Pons (tissue), 1 donor: ENCODE measurements around the gene IGFLR1.

Experiments used
- DNase-seq: peaks from one replicate; pipeline ENCODE4 v3.0.0-alpha.2; 2016; ENCODE audit warnings: low spot score

The IGFLR1 gene

GRCh38 chr19:35723671-35724070, 18.6 kb downstream of the IGFLR1 start:
- no peak for DNase-seq

- DNase-seq = no peak
Measured at GRCh38 chr19:35722897-35723296, 19.4 kb downstream of the IGFLR1 start.

- no peak for DNase-seq
Measured at GRCh38 chr19:35722461-35722860, 19.8 kb downstream of the IGFLR1 start.

DNA sequence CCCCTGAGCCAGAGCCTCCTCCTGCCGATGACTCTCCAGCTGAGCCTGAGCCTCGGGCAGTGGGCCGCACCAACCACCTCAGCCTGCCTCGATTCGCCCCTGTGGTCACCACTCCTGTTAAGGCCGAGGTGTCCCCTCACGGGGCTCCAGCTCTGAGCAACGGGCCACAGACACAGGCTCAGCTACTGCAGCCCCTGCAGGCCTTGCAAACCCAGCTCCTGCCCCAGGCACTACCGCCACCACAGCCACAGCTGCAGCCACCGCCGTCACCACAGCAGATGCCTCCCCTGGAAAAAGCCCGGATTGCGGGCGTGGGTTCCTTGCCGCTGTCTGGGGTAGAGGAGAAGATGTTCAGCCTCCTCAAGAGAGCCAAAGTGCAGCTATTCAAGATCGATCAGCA, 20.9 kb downstream of the IGFLR1 start:
- DNase-seq = no peak

- DNase-seq = no peak
Measured at GRCh38 chr19:35720648-35721047, 21.6 kb downstream of the IGFLR1 start.

DNA sequence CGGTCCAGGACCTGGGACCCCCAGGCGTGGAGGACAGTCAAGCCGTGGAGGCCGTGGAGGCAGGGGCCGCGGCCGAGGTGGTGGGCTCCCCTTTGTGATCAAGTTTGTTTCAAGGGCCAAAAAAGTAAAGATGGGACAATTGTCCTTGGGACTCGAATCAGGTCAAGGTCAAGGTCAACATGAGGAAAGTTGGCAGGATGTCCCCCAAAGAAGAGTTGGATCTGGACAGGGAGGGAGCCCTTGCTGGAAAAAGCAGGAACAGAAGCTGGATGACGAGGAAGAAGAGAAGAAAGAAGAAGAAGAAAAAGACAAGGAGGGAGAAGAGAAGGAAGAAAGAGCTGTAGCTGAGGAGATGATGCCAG, 22.1 kb downstream of the IGFLR1 start:
- no peak for DNase-seq

- DNase-seq = no peak
Measured at GRCh38 chr19:35719402-35720162, 22.7 kb downstream of the IGFLR1 start.

DNA sequence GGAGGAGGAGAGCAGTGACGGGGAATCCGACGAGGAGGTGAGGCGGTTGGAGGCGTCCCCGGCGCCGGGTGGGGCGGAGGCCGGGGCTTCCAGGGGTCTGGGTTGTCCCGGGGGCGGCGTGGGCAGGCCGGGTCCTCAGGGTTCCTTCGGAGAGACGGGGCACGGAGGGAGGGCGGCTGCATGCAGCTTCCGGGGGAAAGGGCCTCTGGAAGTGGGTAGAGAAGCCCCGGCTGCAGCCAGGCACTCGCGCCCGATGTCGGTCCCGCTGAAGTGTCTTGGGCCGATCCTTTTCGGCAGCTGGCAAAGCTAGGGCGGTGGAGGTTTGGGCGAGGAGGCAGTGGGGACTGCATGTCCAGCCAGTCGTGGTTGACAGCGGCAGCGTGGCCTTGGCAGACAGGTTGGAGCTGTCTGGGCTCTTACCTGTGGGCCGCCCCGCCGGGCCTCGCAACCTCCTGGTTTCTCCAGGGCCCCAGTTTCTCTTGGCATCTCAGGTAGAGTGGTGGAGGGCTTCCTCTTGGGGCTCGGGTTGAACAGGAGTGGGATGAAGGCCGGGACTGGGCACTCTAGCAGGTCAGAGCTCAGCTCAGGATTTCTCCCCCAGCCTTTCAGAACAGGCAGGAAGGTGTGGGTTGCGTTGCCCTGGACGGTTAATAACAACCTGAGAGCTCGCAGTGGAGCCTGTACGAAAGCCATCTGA, 23.8 kb downstream of the IGFLR1 start:
- DNase-seq = no peak

- no peak for DNase-seq
Measured at GRCh38 chr19:35717665-35718344, 24.4 kb downstream of the IGFLR1 start, which contains the start of gene KMT2B. TSS of gene KMT2B (plus strand) at chr19:35718003. CDS start at chr19:35718019, 16 bp downstream.

- peak; percentile 94 for DNase-seq
Measured at GRCh38 chr19:35716801-35717664, 25.2 kb downstream of the IGFLR1 start.

- no peak for DNase-seq
Measured at GRCh38 chr19:35715981-35716800, 26.1 kb downstream of the IGFLR1 start.

DNA sequence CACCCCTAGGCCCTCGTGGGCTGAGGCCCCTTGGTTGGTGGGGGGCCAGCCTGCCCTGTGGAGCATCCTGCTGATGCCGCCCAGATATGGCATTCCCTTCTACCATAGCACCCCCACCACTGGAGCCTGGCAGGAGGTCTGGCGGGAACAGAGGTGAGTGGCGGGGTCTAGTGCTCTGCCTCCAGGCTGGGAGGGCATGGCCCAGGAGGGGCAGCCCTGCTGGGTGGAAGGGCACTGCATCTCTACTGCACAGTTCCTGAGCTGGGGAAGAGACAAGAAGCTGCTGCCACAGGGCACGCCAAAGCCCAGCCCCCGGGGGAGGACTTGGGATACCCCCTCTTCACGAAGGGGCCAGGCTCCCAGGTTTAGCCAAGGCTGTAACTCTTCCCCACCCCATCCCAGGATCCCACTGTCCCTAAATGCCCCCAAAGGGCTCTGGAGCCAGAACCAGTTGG, 26.9 kb downstream of the IGFLR1 start:
- DNase-seq = no peak

GRCh38 chr19:35714601-35715354, 27.5 kb downstream of the IGFLR1 start:
- DNase-seq = no peak

DNA sequence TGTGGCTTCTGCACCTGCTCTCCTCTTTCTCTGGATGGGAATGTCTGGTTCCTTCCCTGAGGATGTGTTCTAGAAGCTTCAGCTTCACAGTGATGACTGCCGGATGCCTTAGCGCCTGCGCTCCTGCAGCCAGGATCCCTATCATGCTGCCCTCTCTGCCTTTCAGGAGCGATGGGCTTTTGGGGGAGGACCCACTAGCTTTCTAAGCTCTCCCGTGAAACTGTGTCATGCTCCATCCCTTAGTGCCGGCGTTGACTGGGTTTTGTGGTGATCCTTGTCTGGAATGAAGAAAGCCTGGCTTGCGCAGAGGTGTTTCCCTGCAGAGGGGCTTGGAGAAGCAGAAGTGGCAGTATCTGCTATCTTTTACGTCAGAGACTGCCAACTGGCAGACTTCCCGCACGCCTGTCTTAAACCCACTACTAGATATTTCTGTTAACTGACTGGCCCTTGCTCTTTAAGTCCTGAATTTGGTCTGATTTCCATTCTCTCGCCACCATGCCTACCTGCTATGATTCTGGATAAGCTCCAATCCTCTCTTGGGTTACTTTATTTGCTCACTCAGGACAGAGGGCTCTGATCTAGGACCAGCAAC, 28.3 kb downstream of the IGFLR1 start:
- DNase-seq = no peak

DNA sequence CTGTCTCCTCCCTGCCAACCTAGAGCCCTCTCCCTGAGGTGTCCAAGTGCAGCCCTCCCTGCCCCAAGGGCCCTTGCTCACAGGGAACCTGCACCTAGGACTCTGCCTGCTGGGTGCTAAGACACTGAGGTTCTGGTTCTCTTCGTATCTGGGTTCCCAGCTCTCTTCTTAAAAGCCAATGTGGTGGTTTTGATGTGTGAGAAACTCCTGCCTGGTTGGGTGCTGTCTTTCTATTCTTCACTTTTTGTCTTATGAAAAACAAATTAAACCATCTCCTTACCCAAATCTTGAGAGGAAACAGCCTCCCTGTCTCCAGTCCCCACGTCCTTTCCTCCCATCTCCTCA, 28.8 kb downstream of the IGFLR1 start:
- DNase-seq = no peak

GRCh38 chr19:35712567-35713505, 29.4 kb downstream of the IGFLR1 start:
- DNase-seq = no peak

GRCh38 chr19:35710784-35711723, 31.2 kb downstream of the IGFLR1 start:
- DNase-seq = no peak

GRCh38 chr19:35708391-35708790, 33.9 kb downstream of the IGFLR1 start:
- DNase-seq = no peak
